Endodermal cell (in vitro differentiated cells): Measurements from ENCODE around the gene GNAO1. TPM values are rescaled to one million over a fixed set of nuclear protein-coding genes. Genes with fewer than 3 reads are reported as not detected.

ENCODE experiments used
- DNase-seq: peaks from one replicate; pipeline ENCODE4 v3.0.0-alpha.2; 2017
- H3K27ac ChIP-seq: 2 replicates; pipeline ENCODE4 v1.5.1; 2013; ENCODE audit warnings: mild to moderate bottlenecking, low read depth, low read length, moderate library complexity
- H3K27me3 ChIP-seq: 2 replicates; pipeline ENCODE4 v1.6.1; 2013; ENCODE audit warnings: mild to moderate bottlenecking, low read length, moderate library complexity; ENCODE audit not compliant: insufficient read depth, control insufficient read depth, poor library complexity, severe bottlenecking
- H3K36me3 ChIP-seq: 2 replicates; pipeline ENCODE4 v1.7.0; 2013; ENCODE audit warnings: mild to moderate bottlenecking, low read length, moderate library complexity; ENCODE audit not compliant: control insufficient read depth, insufficient read depth
- H3K4me1 ChIP-seq: one replicate; pipeline ENCODE4 v1.7.0; 2013; ENCODE audit warnings: low read length; ENCODE audit not compliant: control insufficient read depth, insufficient read depth
- H3K4me3 ChIP-seq: 2 replicates; pipeline ENCODE4 v1.5.1; 2013; ENCODE audit warnings: mild to moderate bottlenecking, low read length, moderate library complexity
- H3K9ac ChIP-seq: 2 replicates; pipeline ENCODE4 v1.6.1; 2013; ENCODE audit warnings: mild to moderate bottlenecking, low read length, moderate library complexity; ENCODE audit not compliant: poor library complexity, severe bottlenecking; ENCODE audit errors: extremely low read depth
- H3K9me3 ChIP-seq: 2 replicates; pipeline ENCODE4 v1.6.1; 2013; ENCODE audit warnings: mild to moderate bottlenecking, low read length, moderate library complexity; ENCODE audit not compliant: control insufficient read depth
- H3K27ac Mint-ChIP-seq: 2 replicates; pipeline ENCODE4 v1.8.0; 2020; ENCODE audit warnings: mixed read lengths
- H3K27me3 Mint-ChIP-seq: 2 replicates; pipeline ENCODE4 v1.8.0; 2021; ENCODE audit warnings: mild to moderate bottlenecking, mixed read lengths; ENCODE audit not compliant: insufficient read depth
- H3K36me3 Mint-ChIP-seq: 2 replicates; pipeline ENCODE4 v1.8.0; 2020; ENCODE audit warnings: low read depth, mixed read lengths
- H3K4me1 Mint-ChIP-seq: 2 replicates; pipeline ENCODE4 v1.8.0; 2020; ENCODE audit warnings: mixed read lengths
- H3K4me3 Mint-ChIP-seq: 2 replicates; pipeline ENCODE4 v1.8.0; 2020; ENCODE audit warnings: mild to moderate bottlenecking, moderate library complexity, mixed read lengths
- H3K9me3 Mint-ChIP-seq: 2 replicates; pipeline ENCODE4 v1.8.0; 2020; ENCODE audit warnings: mild to moderate bottlenecking, mixed read lengths
- CTCF ChIP-seq: fragments of 200-600 bp; sonication (generic); conservative IDR thresholded peaks from 2 replicates; pipeline ENCODE4 v1.5.0; 2021; ENCODE audit warnings: antibody characterized with exemption, mild to moderate bottlenecking
- WGBS, 2 experiments: methylation state at CpG; one replicate each; pipeline versions ENCODE4 v1.1.5 to v1.1.7; 2013; ENCODE audit warnings: missing lambda C conversion rate in 2 of 2, mixed read lengths in 1 of 2; ENCODE audit not compliant: insufficient coverage in 1 of 2, insufficient read length in 1 of 2; 5-methylcytosine and 5-hydroxymethylcytosine counted together
- total RNA-seq, 2 donors: library from RNA; stranded (reverse); fragmentation: NEBNext Ultra II Directional in 1 of 2; extraction: Animal tissue kit (Norgen Biotek cat#: 25700) in 1 of 2; gene quantifications; 2 replicates in 1 of 2; 3 replicates in 1 of 2; pipeline ENCODE4 v1.2.1, GENCODE V29; 2021

GNAO1 gene
- total RNA-seq, 2 donors from 2014 or later: 2.7 to 7.1 TPM

DNA sequence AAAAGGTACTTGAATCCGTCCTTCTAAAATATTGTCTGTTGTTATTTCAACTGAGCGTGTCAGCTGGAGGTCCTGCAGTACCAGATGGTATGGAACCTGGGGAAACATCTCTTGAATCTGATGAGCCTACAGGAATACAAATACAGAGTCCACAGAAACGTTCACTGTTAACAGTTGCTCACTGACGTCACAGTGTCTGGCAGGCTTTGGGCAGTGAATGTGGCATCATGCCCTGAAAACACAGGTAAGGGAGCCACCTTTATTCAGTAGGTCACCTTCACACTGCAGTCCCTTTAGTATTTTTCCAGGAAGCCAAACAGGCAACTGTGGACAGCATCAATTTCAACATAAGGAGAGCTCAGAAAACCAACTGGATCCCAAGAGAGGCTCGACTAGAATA, 177.9 kb downstream of the GNAO1 start:
- no peak for DNase-seq
- H3K27me3 ChIP-seq: no peaks in the 10 kb centered on the region
- peaks cover 51% of the 10 kb centered on the region for H3K36me3 Mint-ChIP-seq
- no peak overlapping the region for H3K27ac ChIP-seq
- no peaks in the 10 kb centered on the region for H3K9me3 Mint-ChIP-seq
- no peak overlapping the region for H3K27ac Mint-ChIP-seq
- no peaks in the 10 kb centered on the region for H3K27me3 Mint-ChIP-seq
- WGBS, 2 experiments: 92 to 99% methylated on average over 4 to 5 of the region's 5 CpGs
- H3K4me1 Mint-ChIP-seq: peaks cover 5% of the 10 kb centered on the region
- no peak overlapping the region for H3K9ac ChIP-seq
- no peaks in the 10 kb centered on the region for H3K4me1 ChIP-seq
- TF ChIP-seq CTCF: no peak
- H3K36me3 ChIP-seq: peaks cover 43% of the 10 kb centered on the region
- H3K4me3 ChIP-seq: no peak overlapping the region
- no peak overlapping the region for H3K4me3 Mint-ChIP-seq
- H3K9me3 ChIP-seq: no peaks in the 10 kb centered on the region

GRCh38 chr16:56370185-56370874, 179.0 kb downstream of the GNAO1 start:
- TF ChIP-seq CTCF: no peak
- peaks cover 45% of the 10 kb centered on the region for H3K36me3 ChIP-seq
- H3K4me1 Mint-ChIP-seq: peaks cover 8% of the 10 kb centered on the region
- H3K9me3 Mint-ChIP-seq: no peaks in the 10 kb centered on the region
- WGBS, 2 experiments: 100% methylated on average over 1 of the region's 2 CpGs; no CpG with 5 or more reads in 1 of the 2 experiments
- H3K36me3 Mint-ChIP-seq: peaks cover 48% of the 10 kb centered on the region
- no peak overlapping the region for H3K27ac Mint-ChIP-seq
- no peaks in the 10 kb centered on the region for H3K27me3 ChIP-seq
- H3K27ac ChIP-seq: no peak overlapping the region
- no peak overlapping the region for H3K4me3 Mint-ChIP-seq
- DNase-seq: no peak
- no peaks in the 10 kb centered on the region for H3K4me1 ChIP-seq
- no peak overlapping the region for H3K4me3 ChIP-seq
- no peak overlapping the region for H3K9ac ChIP-seq
- no peaks in the 10 kb centered on the region for H3K9me3 ChIP-seq
- H3K27me3 Mint-ChIP-seq: no peaks in the 10 kb centered on the region

DNA sequence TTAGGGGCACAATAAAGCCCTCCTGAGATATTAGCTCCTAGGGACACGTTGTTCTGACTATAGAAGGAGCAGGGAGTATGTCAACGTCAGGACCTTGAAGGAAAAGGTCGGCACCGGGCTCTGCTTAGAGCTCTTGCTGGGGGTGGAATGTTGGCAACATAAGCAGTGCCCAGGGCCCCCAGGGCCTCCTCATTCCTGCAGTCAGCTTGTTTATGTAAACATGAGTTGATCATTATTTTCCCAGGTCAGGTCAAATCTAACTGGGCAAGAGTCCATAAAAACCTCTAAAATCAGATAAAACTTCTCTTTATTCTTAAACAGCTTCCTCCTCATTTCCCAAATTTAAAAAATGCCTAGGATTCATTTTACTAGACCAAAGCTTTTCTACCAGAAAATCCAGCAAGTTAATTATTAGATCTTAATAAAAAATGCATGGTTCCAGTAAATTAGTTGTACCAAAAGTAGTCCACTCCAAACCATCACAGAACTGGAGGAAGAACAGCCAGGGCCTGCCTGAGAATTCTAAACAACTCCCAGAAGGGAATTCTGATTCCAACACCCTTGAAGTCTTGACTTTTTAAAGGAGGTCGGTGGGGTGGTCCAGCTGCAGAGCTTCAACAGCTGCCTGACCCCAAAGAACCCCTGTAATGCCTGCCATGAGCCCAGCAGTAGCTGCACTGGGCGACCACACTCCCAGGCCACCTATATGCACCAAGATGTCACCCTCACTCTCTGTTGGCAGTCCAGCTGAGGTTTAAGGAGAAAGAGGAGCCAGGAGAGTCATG, 179.8 kb downstream of the GNAO1 start:
- H3K4me1 Mint-ChIP-seq: peaks cover 8% of the 10 kb centered on the region
- Histone ChIP-seq H3K4me1 (no peaks in the 10 kb centered on the region), H3K4me3 (no peak overlapping the region), H3K9me3 (no peaks in the 10 kb centered on the region), H3K36me3 (peaks cover 42% of the 10 kb centered on the region), H3K27me3 (no peaks in the 10 kb centered on the region), H3K27ac (no peak overlapping the region), H3K9ac (no peak overlapping the region)
- no peak for DNase-seq
- peaks cover 46% of the 10 kb centered on the region for H3K36me3 Mint-ChIP-seq
- 72 to 91% methylated on average over 4 to 6 of the region's 6 CpGs for WGBS, 2 experiments
- no peak overlapping the region for H3K27ac Mint-ChIP-seq
- H3K4me3 Mint-ChIP-seq: no peak overlapping the region
- no peak for TF ChIP-seq CTCF
- no peaks in the 10 kb centered on the region for H3K9me3 Mint-ChIP-seq
- H3K27me3 Mint-ChIP-seq: no peaks in the 10 kb centered on the region
